Nephron (organoid): Measurements from ENCODE around the gene ATXN1.

Experiments
- H3K27ac Mint-ChIP-seq, 3 experiments: 2 replicates each; pipeline ENCODE4 v1.8.0; 2020; ENCODE audit warnings: mixed read lengths in 3 of 3, mild to moderate bottlenecking in 2 of 3, moderate library complexity in 1 of 3
- H3K27me3 Mint-ChIP-seq: 2 replicates; pipeline ENCODE4 v1.8.0; 2021; ENCODE audit warnings: low read depth, mild to moderate bottlenecking, moderate library complexity, mixed read lengths
- H3K36me3 Mint-ChIP-seq: 2 replicates; pipeline ENCODE4 v1.8.0; 2020; ENCODE audit warnings: low read depth, mixed read lengths
- H3K4me1 Mint-ChIP-seq: 2 replicates; pipeline ENCODE4 v1.8.0; 2020; ENCODE audit warnings: mixed read lengths
- H3K4me3 Mint-ChIP-seq, 3 experiments: 2 replicates each; pipeline ENCODE4 v1.8.0; 2020; ENCODE audit warnings: mild to moderate bottlenecking in 3 of 3, mixed read lengths in 3 of 3, moderate library complexity in 2 of 3
- H3K9me3 Mint-ChIP-seq: 2 replicates; pipeline ENCODE4 v1.8.0; 2020; ENCODE audit warnings: mixed read lengths
- CTCF ChIP-seq, 3 experiments: fragments of 200-600 bp; sonication (generic); IDR thresholded peaks; one replicate each; pipeline ENCODE4 v1.5.0; 2021; ENCODE audit warnings: antibody characterized with exemption in 3 of 3; ENCODE audit not compliant: unreplicated experiment in 3 of 3

The ATXN1 gene

DNA sequence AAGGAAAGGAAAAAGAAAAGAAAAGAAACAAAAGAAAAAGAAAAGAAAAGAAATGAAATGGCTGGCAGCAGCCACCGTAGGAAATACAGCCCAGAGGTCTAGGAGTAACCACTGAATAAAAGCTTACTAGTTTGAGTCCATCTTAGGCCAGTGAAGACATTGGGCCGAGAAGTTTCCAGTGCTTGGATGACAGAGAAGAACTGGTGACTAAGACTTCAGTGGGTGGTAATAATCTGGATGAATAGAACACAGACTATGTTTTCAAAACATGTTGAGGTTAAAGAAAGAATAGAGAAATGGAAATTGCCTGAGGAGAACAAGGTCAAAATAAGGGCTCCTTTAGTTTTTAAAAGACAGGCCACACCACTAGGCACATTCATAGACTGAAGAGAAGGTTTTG lies 198.8 kb downstream of the ATXN1 start:
- H3K27ac Mint-ChIP-seq: no peak overlapping the region
- no peaks in the 10 kb centered on the region for H3K36me3 Mint-ChIP-seq
- no peak for TF ChIP-seq CTCF (IDR thresholded peaks at IDR 0.05; ENCODE audit: unreplicated experiment in 3 of 3)
- H3K4me1 Mint-ChIP-seq: peaks cover 5% of the 10 kb centered on the region
- no peaks in the 10 kb centered on the region for H3K9me3 Mint-ChIP-seq
- H3K27me3 Mint-ChIP-seq: no peaks in the 10 kb centered on the region
- no peak overlapping the region for H3K4me3 Mint-ChIP-seq

DNA sequence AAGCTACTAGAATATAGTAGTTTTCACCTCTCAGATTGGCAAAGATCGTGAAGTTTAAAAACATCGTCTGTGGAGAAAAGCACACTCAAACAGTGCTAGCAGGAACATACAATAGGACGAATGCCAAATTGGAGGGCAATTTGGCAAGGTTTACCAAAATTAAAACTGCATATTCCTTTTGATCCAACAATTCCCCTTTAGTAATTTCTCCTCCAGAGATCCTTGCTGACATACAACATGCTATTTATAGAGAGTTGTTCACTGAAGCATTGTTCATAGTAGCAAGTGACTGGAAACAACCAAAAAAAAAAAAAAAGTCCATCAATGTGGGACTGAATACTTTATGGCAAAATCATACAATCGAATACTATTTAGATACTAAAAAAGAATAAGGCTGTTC lies 202.2 kb downstream of the ATXN1 start:
- peaks cover 5% of the 10 kb centered on the region for H3K36me3 Mint-ChIP-seq
- peak overlapping the region in 1 of 3 experiments; percentile 20 for H3K27ac Mint-ChIP-seq
- no peak for TF ChIP-seq CTCF (IDR thresholded peaks at IDR 0.05; ENCODE audit: unreplicated experiment in 3 of 3)
- H3K27me3 Mint-ChIP-seq: no peaks in the 10 kb centered on the region
- H3K4me1 Mint-ChIP-seq: no peaks in the 10 kb centered on the region
- no peaks in the 10 kb centered on the region for H3K9me3 Mint-ChIP-seq
- no peak overlapping the region for H3K4me3 Mint-ChIP-seq

DNA sequence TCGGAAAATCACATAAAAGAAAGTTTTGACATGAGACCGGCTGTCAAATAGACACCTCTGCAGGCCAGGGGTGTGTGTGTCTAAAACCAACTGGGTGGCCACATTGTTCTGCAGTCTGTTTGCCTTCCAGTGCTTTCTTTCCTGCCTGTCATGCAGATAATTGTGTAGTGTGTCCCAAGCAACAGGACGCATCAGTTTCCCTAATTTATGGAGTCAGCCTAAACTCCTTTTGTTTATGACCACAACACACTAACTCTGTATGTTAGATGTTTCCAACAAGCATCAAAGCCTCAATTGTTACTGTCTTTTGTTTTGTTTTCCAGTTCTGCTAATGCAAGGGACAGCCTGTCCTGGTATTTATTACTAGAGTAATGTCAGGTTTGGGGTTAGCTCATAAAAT lies 205.7 kb downstream of the ATXN1 start:
- Mint-ChIP-seq H3K27me3 (no peaks in the 10 kb centered on the region), H3K4me1 (no peaks in the 10 kb centered on the region), H3K27ac (no peak overlapping the region), H3K4me3 (no peak overlapping the region), H3K36me3 (peaks cover 5% of the 10 kb centered on the region), H3K9me3 (no peaks in the 10 kb centered on the region)
- no peak for TF ChIP-seq CTCF (IDR thresholded peaks at IDR 0.05; ENCODE audit: unreplicated experiment in 3 of 3)

GRCh38 chr6:16553531-16553930 lies 207.7 kb downstream of the ATXN1 start:
- Mint-ChIP-seq H3K27ac (no peak overlapping the region), H3K4me3 (no peak overlapping the region), H3K36me3 (peaks cover 5% of the 10 kb centered on the region), H3K4me1 (no peaks in the 10 kb centered on the region), H3K9me3 (no peaks in the 10 kb centered on the region), H3K27me3 (no peaks in the 10 kb centered on the region)
- TF ChIP-seq CTCF (IDR thresholded peaks at IDR 0.05; ENCODE audit: unreplicated experiment in 3 of 3): no peak

- Mint-ChIP-seq H3K4me3 (no peak overlapping the region), H3K9me3 (no peaks in the 10 kb centered on the region), H3K36me3 (peaks cover 5% of the 10 kb centered on the region), H3K4me1 (no peaks in the 10 kb centered on the region), H3K27ac (no peak overlapping the region), H3K27me3 (no peaks in the 10 kb centered on the region)
- TF ChIP-seq CTCF (IDR thresholded peaks at IDR 0.05; ENCODE audit: unreplicated experiment in 3 of 3): no peak
Measured at GRCh38 chr6:16551466-16551865, 209.8 kb downstream of the ATXN1 start.

- Mint-ChIP-seq H3K9me3 (no peaks in the 10 kb centered on the region), H3K27ac (no peak overlapping the region), H3K27me3 (no peaks in the 10 kb centered on the region), H3K4me3 (no peak overlapping the region), H3K4me1 (peaks cover 20% of the 10 kb centered on the region), H3K36me3 (no peaks in the 10 kb centered on the region)
- TF ChIP-seq CTCF (IDR thresholded peaks at IDR 0.05; ENCODE audit: unreplicated experiment in 3 of 3): no peak
Measured at GRCh38 chr6:16548121-16548520, 213.1 kb downstream of the ATXN1 start.
